ENCODE measurements around the gene PPP2R2C. TPM values are rescaled to one million over a fixed set of nuclear protein-coding genes. Genes with fewer than 3 reads are reported as not detected.

Gene PPP2R2C
- total RNA-seq, 1 experiment from 2014 or later: not detected

GRCh38 chr4:6415031-6415705 is 57.2 kb downstream of the PPP2R2C start:
- Histone ChIP-seq H3K4me1 (no peaks in the 10 kb centered on the region), H3K9me3 (no peaks in the 10 kb centered on the region), H3K4me3 (ENCODE audit: low read depth, low read length) (no peak overlapping the region), H3K36me3 (ENCODE audit: control insufficient read depth, insufficient read depth, low read length) (no peaks in the 10 kb centered on the region), H3K27me3 (replicated peaks; ENCODE audit: control insufficient read depth, insufficient read depth, low read length) (no peaks in the 10 kb centered on the region; the same call in 1 of the 2 replicates)
- ChIA-PET POLR2A (no interaction called here), CTCF (interaction anchor here (0.6 kb wide), 1 partner anchor 37 kb away, joined by 4 read pairs; no protein-coding TSS in a partner anchor)
- no peak for TF ChIP-seq CTCF (IDR thresholded peaks at IDR 0.05; ENCODE audit: insufficient read depth in 1 of 2, low read depth in 1 of 2, low read length in 1 of 2, severe bottlenecking in 1 of 2, unreplicated experiment in 1 of 2)
- peaks cover 15% of the 10 kb centered on the region for H3K27me3 Mint-ChIP-seq (ENCODE audit: insufficient read depth, unreplicated experiment)
- H3K4me3 Mint-ChIP-seq (ENCODE audit: unreplicated experiment): no peak overlapping the region
- H3K27ac Mint-ChIP-seq (ENCODE audit: unreplicated experiment): no peak overlapping the region
- no peaks in the 10 kb centered on the region for H3K36me3 Mint-ChIP-seq (ENCODE audit: insufficient read depth, unreplicated experiment)
- intact Hi-C loops (cut with micrococcal nuclease; ENCODE audit: unreplicated experiment): no loop called here
- no TSS peak for BruUV-seq (replicated peaks)
- DNase-seq: no peak
- H3K4me1 Mint-ChIP-seq (ENCODE audit: low read depth, unreplicated experiment): no peaks in the 10 kb centered on the region
- H3K9me3 Mint-ChIP-seq (ENCODE audit: unreplicated experiment): no peaks in the 10 kb centered on the region

- Mint-ChIP-seq H3K27ac (ENCODE audit: unreplicated experiment) (no peak overlapping the region), H3K4me1 (ENCODE audit: low read depth, unreplicated experiment) (no peaks in the 10 kb centered on the region), H3K27me3 (ENCODE audit: insufficient read depth, unreplicated experiment) (peaks cover 15% of the 10 kb centered on the region), H3K4me3 (ENCODE audit: unreplicated experiment) (no peak overlapping the region), H3K9me3 (ENCODE audit: unreplicated experiment) (no peaks in the 10 kb centered on the region), H3K36me3 (ENCODE audit: insufficient read depth, unreplicated experiment) (no peaks in the 10 kb centered on the region)
- H3K4me3 ChIP-seq (ENCODE audit: low read depth, low read length): no peak overlapping the region
- H3K4me1 ChIP-seq: no peaks in the 10 kb centered on the region
- no TSS peak for BruUV-seq (replicated peaks)
- H3K27me3 ChIP-seq (replicated peaks; ENCODE audit: control insufficient read depth, insufficient read depth, low read length): no peaks in the 10 kb centered on the region; the same call in 1 of the 2 replicates
- POLR2A ChIA-PET: no interaction called here
- H3K9me3 ChIP-seq: no peaks in the 10 kb centered on the region
- DNase-seq: no peak
- no peaks in the 10 kb centered on the region for H3K36me3 ChIP-seq (ENCODE audit: control insufficient read depth, insufficient read depth, low read length)
- CTCF ChIA-PET: interaction anchor here (0.6 kb wide), 1 partner anchor 36 kb away, joined by 4 read pairs; no protein-coding TSS in a partner anchor
- intact Hi-C loops (cut with micrococcal nuclease; ENCODE audit: unreplicated experiment): no loop called here
- no peak for TF ChIP-seq CTCF (IDR thresholded peaks at IDR 0.05; ENCODE audit: insufficient read depth in 1 of 2, low read depth in 1 of 2, low read length in 1 of 2, severe bottlenecking in 1 of 2, unreplicated experiment in 1 of 2)
Measured at GRCh38 chr4:6414578-6414977, 57.8 kb downstream of the PPP2R2C start.

- Mint-ChIP-seq H3K27me3 (ENCODE audit: insufficient read depth, unreplicated experiment) (peaks cover 11% of the 10 kb centered on the region), H3K4me1 (ENCODE audit: low read depth, unreplicated experiment) (no peaks in the 10 kb centered on the region), H3K36me3 (ENCODE audit: insufficient read depth, unreplicated experiment) (no peaks in the 10 kb centered on the region), H3K4me3 (ENCODE audit: unreplicated experiment) (no peak overlapping the region), H3K27ac (ENCODE audit: unreplicated experiment) (no peak overlapping the region), H3K9me3 (ENCODE audit: unreplicated experiment) (no peaks in the 10 kb centered on the region)
- ChIA-PET POLR2A (no interaction called here), CTCF (no interaction called here)
- DNase-seq: no peak
- no peak overlapping the region for H3K4me3 ChIP-seq (ENCODE audit: low read depth, low read length)
- H3K4me1 ChIP-seq: no peaks in the 10 kb centered on the region
- no peaks in the 10 kb centered on the region for H3K36me3 ChIP-seq (ENCODE audit: control insufficient read depth, insufficient read depth, low read length)
- H3K27me3 ChIP-seq (replicated peaks; ENCODE audit: control insufficient read depth, insufficient read depth, low read length): no peaks in the 10 kb centered on the region
- H3K9me3 ChIP-seq: no peaks in the 10 kb centered on the region
- no TSS peak for BruUV-seq (replicated peaks)
- intact Hi-C loops (cut with micrococcal nuclease; ENCODE audit: unreplicated experiment): no loop called here
- TF ChIP-seq CTCF (IDR thresholded peaks at IDR 0.05; ENCODE audit: insufficient read depth in 1 of 2, low read depth in 1 of 2, low read length in 1 of 2, severe bottlenecking in 1 of 2, unreplicated experiment in 1 of 2): no peak
Measured at GRCh38 chr4:6410664-6411063, 61.8 kb downstream of the PPP2R2C start.
